Measurements from ENCODE around the gene ZNF286A.
"Not testable (repeated sequence)": the region's sequence is repeated elsewhere in the genome, so short reads cannot be mapped to it uniquely, and the experiment has no call there.

ZNF286A gene

GRCh38 chr17:15699413-15699924 is at the start of gene ZNF286A:
TSS of gene ZNF286A (plus strand) at chr17:15699752. CDS start at chr17:15700330, 578 bp downstream.
- DNase-seq (ENCODE audit: low read depth in 2 of 2), result peak; percentile 76 to 95

- DNase-seq (ENCODE audit: low read depth in 2 of 2), result no peak
Measured at GRCh38 chr17:15649861-15650421, 49.6 kb upstream of the ZNF286A start.

- DNase-seq (ENCODE audit: low read depth in 2 of 2), result no peak
Measured at GRCh38 chr17:15650741-15651582, 48.6 kb upstream of the ZNF286A start.

GRCh38 chr17:15651583-15652110 is 47.9 kb upstream of the ZNF286A start:
- DNase-seq (ENCODE audit: low read depth in 2 of 2), result no peak

GRCh38 chr17:15652960-15653359 is 46.6 kb upstream of the ZNF286A start:
- DNase-seq (ENCODE audit: low read depth in 2 of 2), result no peak

GRCh38 chr17:15654401-15654800 is 45.2 kb upstream of the ZNF286A start:
- DNase-seq (ENCODE audit: low read depth in 2 of 2), result not testable (repeated sequence)

- no peak for DNase-seq (ENCODE audit: low read depth in 2 of 2)
Measured at GRCh38 chr17:15654886-15655561, 44.5 kb upstream of the ZNF286A start.

GRCh38 chr17:15657868-15658267 is 41.7 kb upstream of the ZNF286A start:
- DNase-seq (ENCODE audit: low read depth in 2 of 2), result no peak

- no peak for DNase-seq (ENCODE audit: low read depth in 2 of 2)
Measured at GRCh38 chr17:15658296-15658695, 41.3 kb upstream of the ZNF286A start.

GRCh38 chr17:15659236-15659635 is 40.3 kb upstream of the ZNF286A start:
- no peak for DNase-seq (ENCODE audit: low read depth in 2 of 2)

GRCh38 chr17:15659663-15660062 is 39.9 kb upstream of the ZNF286A start:
- DNase-seq (ENCODE audit: low read depth in 2 of 2), result no peak

GRCh38 chr17:15660077-15660476 is 39.5 kb upstream of the ZNF286A start:
- no peak for DNase-seq (ENCODE audit: low read depth in 2 of 2)

GRCh38 chr17:15662681-15663080 is 36.9 kb upstream of the ZNF286A start:
- no peak for DNase-seq (ENCODE audit: low read depth in 2 of 2)

- no peak for DNase-seq (ENCODE audit: low read depth in 2 of 2)
Measured at GRCh38 chr17:15663176-15663575, 36.4 kb upstream of the ZNF286A start.

GRCh38 chr17:15663691-15664090 is 35.9 kb upstream of the ZNF286A start:
- no peak for DNase-seq (ENCODE audit: low read depth in 2 of 2)

- not testable (repeated sequence) for DNase-seq (ENCODE audit: low read depth in 2 of 2)
Measured at GRCh38 chr17:15669526-15669925, 30.0 kb upstream of the ZNF286A start.

GRCh38 chr17:15674640-15675039 is 24.9 kb upstream of the ZNF286A start:
- not testable (repeated sequence) for DNase-seq (ENCODE audit: low read depth in 2 of 2)

- not testable (repeated sequence) for DNase-seq (ENCODE audit: low read depth in 2 of 2)
Measured at GRCh38 chr17:15675991-15676390, 23.6 kb upstream of the ZNF286A start.

- DNase-seq (ENCODE audit: low read depth in 2 of 2), result not testable (repeated sequence)
Measured at GRCh38 chr17:15683135-15683534, 16.4 kb upstream of the ZNF286A start.

- peak; percentile 61 to 63 for DNase-seq (ENCODE audit: low read depth in 2 of 2)
Measured at GRCh38 chr17:15683824-15684478, 15.6 kb upstream of the ZNF286A start, which contains the start of gene TRIM16. TSS of gene TRIM16 (minus strand) at chr17:15684311. CDS start at chr17:15651609, 32,702 bp downstream.

GRCh38 chr17:15687494-15687893 is 12.1 kb upstream of the ZNF286A start:
- DNase-seq (ENCODE audit: low read depth in 2 of 2), result not testable (repeated sequence)

Data from activated CD8-positive, alpha-beta memory T cell treated with anti-CD3 and anti-CD28 coated beads for 4 hours (primary cell).